ENCODE measurements around the gene ST7. TPM values are rescaled to one million over a fixed set of nuclear protein-coding genes. Genes with fewer than 3 reads are reported as not detected.

The ST7 gene
- total and polyA plus RNA-seq, 2 of the 8 experiments (the other 6 are each of a cell fraction or from before 2014, with no cell fraction given) = 16.3 to 18.0 TPM

DNA sequence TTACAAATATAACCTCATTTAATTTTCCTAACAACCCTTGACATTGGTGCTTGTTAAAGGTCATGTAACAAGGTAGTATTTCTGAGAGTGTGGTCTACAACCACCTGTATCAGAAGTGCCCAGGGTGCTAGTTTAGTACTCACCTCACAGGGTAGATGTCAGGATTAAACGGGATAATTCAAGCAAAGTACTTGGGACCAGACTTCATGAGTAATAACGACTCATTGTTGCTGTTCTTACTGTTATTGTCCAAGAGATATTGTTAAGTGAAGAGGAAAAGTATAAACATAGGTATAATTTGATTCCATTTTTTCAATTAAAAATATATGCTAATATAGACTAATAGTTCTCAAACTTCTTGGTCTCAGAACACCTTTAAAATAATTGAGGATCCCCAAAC lies 190.3 kb downstream of the ST7 start:
- Histone ChIP-seq H3K9ac (replicated peaks in 1 of 4; ENCODE audit: extremely low read depth in 1 of 4, low read depth in 3 of 4, low read length in 3 of 4) (no peak overlapping the region), H3K14ac (ENCODE audit: insufficient read length) (no peak overlapping the region), H3K23ac (ENCODE audit: insufficient read length) (no peak overlapping the region), H3K18ac (ENCODE audit: extremely low read depth, low read length) (no peak overlapping the region), H3K23me2 (ENCODE audit: low read depth, low read length) (no peaks in the 10 kb centered on the region), H3K4me3 (ENCODE audit: extremely low read depth in 1 of 4, insufficient read depth in 2 of 4, low read depth in 3 of 4, low read length in 4 of 4) (no peak overlapping the region), H3K4me2 (ENCODE audit: insufficient read depth in 1 of 2, low read depth in 2 of 2, low read length in 2 of 2) (no peak overlapping the region), H4K8ac (ENCODE audit: extremely low read depth, insufficient read depth, low read length) (no peak overlapping the region), H3K4me1 (replicated peaks in 1 of 4; ENCODE audit: control insufficient read depth in 3 of 4, insufficient read depth in 4 of 4, low read length in 3 of 4) (peaks cover 2 to 12% (median 10%) of the 10 kb centered on the region in 4 experiments; a peak in 4 of 7 replicates), H4K5ac (ENCODE audit: insufficient read length, low read depth, low read length) (no peak overlapping the region), H3K56ac (replicated peaks; ENCODE audit: insufficient read length, low read depth, low read length) (no peak overlapping the region), H4K20me1 (replicated peaks in 1 of 2; ENCODE audit: control insufficient read depth in 1 of 2, insufficient read depth in 2 of 2, low read length in 2 of 2) (no peaks in the 10 kb centered on the region), H3K79me1 (ENCODE audit: low read depth, low read length) (no peaks in the 10 kb centered on the region), H2BK5ac (ENCODE audit: low read depth, low read length) (no peak overlapping the region), H2BK12ac (ENCODE audit: low read depth, low read length) (no peak overlapping the region), H3K4ac (replicated peaks; ENCODE audit: insufficient read length, low read depth, low read length) (no peak overlapping the region), H2BK15ac (ENCODE audit: low read length) (no peak overlapping the region), H3K9me3 (ENCODE audit: insufficient read depth in 2 of 2, low read depth in 1 of 2, low read length in 1 of 2) (no peaks in the 10 kb centered on the region), H3K36me3 (ENCODE audit: control insufficient read depth in 2 of 4, insufficient read depth in 4 of 4, low read length in 3 of 4) (no peaks in the 10 kb centered on the region), H3K27ac (ENCODE audit: low read depth, low read length) (no peak overlapping the region), H3K27me3 (replicated peaks in 1 of 4; ENCODE audit: control insufficient read depth in 3 of 4, extremely low read depth in 1 of 4, insufficient read depth in 3 of 4, low read length in 3 of 4) (no peaks in the 10 kb centered on the region), H2AK5ac (ENCODE audit: low read depth, low read length) (no peak overlapping the region), H2BK120ac (replicated peaks; ENCODE audit: low read depth, low read length) (no peak overlapping the region), H4K91ac (replicated peaks; ENCODE audit: insufficient read length, low read length) (no peak overlapping the region), H3K79me2 (ENCODE audit: control insufficient read depth in 1 of 2, insufficient read depth in 2 of 2, low read length in 2 of 2) (no peaks in the 10 kb centered on the region), H2BK20ac (ENCODE audit: low read length) (no peak overlapping the region), H2AFZ (ENCODE audit: low read length) (no peak overlapping the region)
- no peak for DNase-seq (ENCODE audit: low read depth in 1 of 2, low spot score in 2 of 2)
- CTCF ChIA-PET (ENCODE audit: partially characterized antibody) = no interaction called here
- FAIRE-seq = no peak
- TF ChIP-seq MAFK (IDR thresholded peaks at IDR 0.05; ENCODE audit: low read depth, low read length) (no peak), CHD1 (IDR thresholded peaks at IDR 0.05; ENCODE audit: low read depth, low read length) (no peak), HDAC2 (IDR thresholded peaks at IDR 0.05; ENCODE audit: borderline replicate concordance in 1 of 2, low read depth in 2 of 2, low read length in 2 of 2) (no peak), EGR1 (IDR thresholded peaks at IDR 0.05; ENCODE audit: borderline replicate concordance, low read depth, low read length) (no peak), SP2 (IDR thresholded peaks at IDR 0.05; ENCODE audit: low read length) (no peak), POLR2A (IDR thresholded peaks at IDR 0.05; ENCODE audit: control extremely low read depth in 1 of 2, low read depth in 2 of 2, low read length in 2 of 2) (no peak), KDM1A (IDR thresholded peaks at IDR 0.05; ENCODE audit: borderline replicate concordance, low read length) (no peak), PHF8 (conservative IDR thresholded peaks at IDR 0.05; ENCODE audit: low read depth, low read length) (no peak), POU5F1 (IDR thresholded peaks at IDR 0.05; ENCODE audit: low read depth, low read length) (no peak), TCF12 (IDR thresholded peaks at IDR 0.05; ENCODE audit: low read depth, low read length) (no peak)
- POLR2A ChIA-PET (ENCODE audit: partially characterized antibody) = no interaction called here
- whole genome bisulfite sequencing, 2 experiments (ENCODE audit: extremely low coverage in 1 of 2, insufficient coverage in 1 of 2, insufficient read length in 1 of 2, insufficient replicate concordance in 2 of 2, low coverage in 1 of 2, low lambda C conversion rate in 2 of 2, missing lambda C conversion rate in 1 of 2) = 83% methylated on average over 2 of the region's 2 CpGs; no CpG with 5 or more reads in 1 of the 2 experiments

Data from H1 (cell line).